22Rv1 (cell line): ENCODE data around the gene UNC13D.

ENCODE experiments used
- ZFX ChIP-seq: fragments of 450-650 bp; IDR thresholded peaks from 2 replicates; pipeline ENCODE4 v1.6.1; 2017; ENCODE audit warnings: antibody characterized with exemption, borderline replicate concordance
- TF ChIP-seq, protein P1 (sequence below): fragments of 450-650 bp; IDR thresholded peaks from 2 replicates; pipeline ENCODE4 v1.5.1; 2017; ENCODE audit warnings: mild to moderate bottlenecking

DNA sequence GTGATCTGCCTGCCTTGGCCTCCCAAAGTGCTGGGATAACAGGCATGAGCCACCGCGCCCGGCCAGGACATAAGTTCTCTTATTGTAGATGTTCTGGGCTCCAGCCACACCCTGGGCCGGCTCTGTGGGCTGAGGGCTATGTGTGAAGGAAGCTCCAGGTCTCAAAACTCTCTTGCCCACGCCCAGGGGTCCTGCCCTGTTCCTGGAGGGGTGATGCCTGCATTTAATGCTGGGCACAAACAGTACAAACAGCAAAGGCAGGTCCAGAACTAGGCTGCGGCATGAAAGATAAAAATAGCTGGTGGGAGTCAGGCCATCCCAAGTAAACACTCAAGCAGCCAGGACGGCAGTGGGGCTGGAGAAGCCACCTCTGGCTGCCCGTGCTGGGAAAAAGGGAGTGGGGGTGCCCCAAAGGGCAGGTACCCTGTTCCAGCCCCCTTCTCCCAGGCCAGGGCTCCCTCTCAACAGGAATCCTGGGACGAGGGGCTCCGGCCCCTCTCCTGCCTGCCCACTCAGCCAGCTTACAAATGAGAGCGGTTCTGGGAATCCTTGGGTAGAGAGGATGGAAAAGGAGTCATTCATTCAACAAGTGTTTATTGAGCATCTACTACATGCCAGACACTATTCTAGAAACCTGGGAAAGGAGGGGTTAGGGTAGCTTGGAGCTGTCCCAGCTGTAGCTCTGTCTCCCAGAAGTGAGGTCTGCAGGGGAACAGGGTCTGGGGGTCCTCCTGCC, 29.6 kb upstream of the UNC13D start:
- TF ChIP-seq, protein P1, sequence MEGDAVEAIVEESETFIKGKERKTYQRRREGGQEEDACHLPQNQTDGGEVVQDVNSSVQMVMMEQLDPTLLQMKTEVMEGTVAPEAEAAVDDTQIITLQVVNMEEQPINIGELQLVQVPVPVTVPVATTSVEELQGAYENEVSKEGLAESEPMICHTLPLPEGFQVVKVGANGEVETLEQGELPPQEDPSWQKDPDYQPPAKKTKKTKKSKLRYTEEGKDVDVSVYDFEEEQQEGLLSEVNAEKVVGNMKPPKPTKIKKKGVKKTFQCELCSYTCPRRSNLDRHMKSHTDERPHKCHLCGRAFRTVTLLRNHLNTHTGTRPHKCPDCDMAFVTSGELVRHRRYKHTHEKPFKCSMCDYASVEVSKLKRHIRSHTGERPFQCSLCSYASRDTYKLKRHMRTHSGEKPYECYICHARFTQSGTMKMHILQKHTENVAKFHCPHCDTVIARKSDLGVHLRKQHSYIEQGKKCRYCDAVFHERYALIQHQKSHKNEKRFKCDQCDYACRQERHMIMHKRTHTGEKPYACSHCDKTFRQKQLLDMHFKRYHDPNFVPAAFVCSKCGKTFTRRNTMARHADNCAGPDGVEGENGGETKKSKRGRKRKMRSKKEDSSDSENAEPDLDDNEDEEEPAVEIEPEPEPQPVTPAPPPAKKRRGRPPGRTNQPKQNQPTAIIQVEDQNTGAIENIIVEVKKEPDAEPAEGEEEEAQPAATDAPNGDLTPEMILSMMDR: no peak
- TF ChIP-seq ZFX: no peak
